Caki2 (cell line): ENCODE data around the gene FAM234A. TPM values are rescaled to one million over a fixed set of nuclear protein-coding genes. Genes with fewer than 3 reads are reported as not detected.

Experiments used
- DNase-seq: peaks from one replicate; pipeline ENCODE4 v3.0.0-alpha.2; 2015; ENCODE audit warnings: low read depth
- in situ Hi-C: cut with HindIII; loops from 2 replicates; pipeline ENCODE4 v1.10.0; 2016; ENCODE audit warnings: low sequenced_read_pairs, low pct_unique_long_range_greater_than_20kb, mixed read lengths
- total RNA-seq: library from RNA; depleted of rRNA; stranded (reverse); fragments of >200 nt; shearing (Covaris generic); gene quantifications from 2 replicates; pipeline ENCODE4 v1.2.3, GENCODE V29; 2014; ENCODE audit warnings: low replicate concordance

FAM234A gene
- total RNA-seq, 1 experiment from 2014 or later: 231 TPM

- in situ Hi-C loops: no loop called here
- DNase-seq: peak; percentile 49
Measured at GRCh38 chr16:273547-274421, 39.2 kb downstream of the FAM234A start.

- in situ Hi-C loops: no loop called here
Measured at GRCh38 chr16:275041-275641, 40.5 kb downstream of the FAM234A start.

GRCh38 chr16:275786-276232, 41.2 kb downstream of the FAM234A start, which contains the start of gene RGS11:
RGS11 (minus strand) TSS chr16:275944; CDS start chr16:275911, 33 bp downstream.
- in situ Hi-C loops: no loop called here
- DNase-seq: no peak

More at GRCh38 chr16:275041-275641, 40.5 kb downstream of the FAM234A start:
- DNase-seq: no peak

- no peak for DNase-seq
- in situ Hi-C loops: no loop called here
Measured at GRCh38 chr16:276426-277077, 41.9 kb downstream of the FAM234A start.

- peak; percentile 30 for DNase-seq
- in situ Hi-C loops: no loop called here
Measured at GRCh38 chr16:278863-279366, 44.3 kb downstream of the FAM234A start.

- in situ Hi-C loops: no loop called here
- DNase-seq: no peak
Measured at GRCh38 chr16:279531-279930, 44.9 kb downstream of the FAM234A start.

GRCh38 chr16:280005-280460, 45.4 kb downstream of the FAM234A start:
- no peak for DNase-seq
- in situ Hi-C loops: no loop called here

GRCh38 chr16:280552-280951, 45.9 kb downstream of the FAM234A start, which contains the start of gene ARHGDIG:
ARHGDIG (plus strand) TSS chr16:280591; CDS start chr16:280681, 90 bp downstream.
- no peak for DNase-seq
- in situ Hi-C loops: no loop called here

- no peak for DNase-seq
- in situ Hi-C loops: no loop called here
Measured at GRCh38 chr16:280991-281659, 46.5 kb downstream of the FAM234A start.

GRCh38 chr16:281660-282255, 47.1 kb downstream of the FAM234A start:
- no peak for DNase-seq
- in situ Hi-C loops: no loop called here

- in situ Hi-C loops: no loop called here
Measured at GRCh38 chr16:282491-282890, 47.9 kb downstream of the FAM234A start.

GRCh38 chr16:283033-283805, 48.6 kb downstream of the FAM234A start, which contains the start of gene PDIA2:
PDIA2 (plus strand) TSS chr16:283164; CDS start chr16:283170, 6 bp downstream.
- in situ Hi-C loops: no loop called here
- no peak for DNase-seq

More at GRCh38 chr16:282491-282890, 47.9 kb downstream of the FAM234A start:
- DNase-seq: no peak

- DNase-seq: no peak
- in situ Hi-C loops: no loop called here
Measured at GRCh38 chr16:284204-285120, 49.8 kb downstream of the FAM234A start.

- in situ Hi-C loops: no loop called here
- DNase-seq: peak; percentile 57
Measured at GRCh38 chr16:285146-286055, 50.8 kb downstream of the FAM234A start.
